ENCODE data around the gene CLEC11A.

DNA sequence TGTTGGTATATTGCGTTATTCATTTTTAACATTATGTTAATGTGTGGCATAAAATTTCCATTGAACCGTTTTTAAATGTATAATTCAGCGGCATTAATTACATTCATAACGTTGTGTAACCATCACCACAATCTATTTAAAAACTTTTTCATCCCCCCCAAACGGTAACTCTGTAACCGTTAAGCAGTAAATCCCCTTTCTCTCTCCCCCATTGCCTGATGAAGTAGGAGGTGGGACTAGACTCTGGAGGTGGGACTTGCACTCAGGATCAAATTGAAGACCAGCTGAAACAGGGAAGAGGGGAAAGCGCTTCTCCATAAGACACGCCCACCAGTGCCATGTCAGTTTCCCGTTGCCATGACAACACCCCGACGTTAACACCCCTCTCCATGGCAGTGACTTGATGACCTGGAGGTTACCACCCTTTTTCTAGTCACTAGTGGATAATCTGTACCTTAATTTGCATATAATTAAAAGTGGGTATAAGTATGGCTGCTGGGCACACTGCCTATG lies 16.8 kb downstream of the CLEC11A start:
- TF ChIP-seq, protein P1, sequence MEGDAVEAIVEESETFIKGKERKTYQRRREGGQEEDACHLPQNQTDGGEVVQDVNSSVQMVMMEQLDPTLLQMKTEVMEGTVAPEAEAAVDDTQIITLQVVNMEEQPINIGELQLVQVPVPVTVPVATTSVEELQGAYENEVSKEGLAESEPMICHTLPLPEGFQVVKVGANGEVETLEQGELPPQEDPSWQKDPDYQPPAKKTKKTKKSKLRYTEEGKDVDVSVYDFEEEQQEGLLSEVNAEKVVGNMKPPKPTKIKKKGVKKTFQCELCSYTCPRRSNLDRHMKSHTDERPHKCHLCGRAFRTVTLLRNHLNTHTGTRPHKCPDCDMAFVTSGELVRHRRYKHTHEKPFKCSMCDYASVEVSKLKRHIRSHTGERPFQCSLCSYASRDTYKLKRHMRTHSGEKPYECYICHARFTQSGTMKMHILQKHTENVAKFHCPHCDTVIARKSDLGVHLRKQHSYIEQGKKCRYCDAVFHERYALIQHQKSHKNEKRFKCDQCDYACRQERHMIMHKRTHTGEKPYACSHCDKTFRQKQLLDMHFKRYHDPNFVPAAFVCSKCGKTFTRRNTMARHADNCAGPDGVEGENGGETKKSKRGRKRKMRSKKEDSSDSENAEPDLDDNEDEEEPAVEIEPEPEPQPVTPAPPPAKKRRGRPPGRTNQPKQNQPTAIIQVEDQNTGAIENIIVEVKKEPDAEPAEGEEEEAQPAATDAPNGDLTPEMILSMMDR (tag by site-specific recombination; IDR thresholded peaks at IDR 0.05): no peak
- TF ChIP-seq ZNF549 (tag by site-specific recombination; IDR thresholded peaks at IDR 0.05): no peak
- no peak for TF ChIP-seq ZNF48 (tag by site-specific recombination; IDR thresholded peaks at IDR 0.05)
- TF ChIP-seq ZNF302 (tag by site-specific recombination; IDR thresholded peaks at IDR 0.05; ENCODE audit: low read depth): no peak
- TF ChIP-seq ZBTB17 (tag by site-specific recombination; IDR thresholded peaks at IDR 0.05): no peak
- TF ChIP-seq RBAK (tag by site-specific recombination; IDR thresholded peaks at IDR 0.05): no peak
- no peak for TF ChIP-seq ZNF175 (tag by site-specific recombination; IDR thresholded peaks at IDR 0.05)
- no peak for TF ChIP-seq ZNF777 (tag by site-specific recombination; IDR thresholded peaks at IDR 0.05; ENCODE audit: borderline replicate concordance)
- TF ChIP-seq YY1 (tag by site-specific recombination; IDR thresholded peaks at IDR 0.05): no peak
- TF ChIP-seq ZBTB8A (tag by site-specific recombination; IDR thresholded peaks at IDR 0.05): no peak
- no peak for TF ChIP-seq SP2 (tag by site-specific recombination; IDR thresholded peaks at IDR 0.05)
